ENCODE measurements around the gene GADD45G.

GADD45G gene

DNA sequence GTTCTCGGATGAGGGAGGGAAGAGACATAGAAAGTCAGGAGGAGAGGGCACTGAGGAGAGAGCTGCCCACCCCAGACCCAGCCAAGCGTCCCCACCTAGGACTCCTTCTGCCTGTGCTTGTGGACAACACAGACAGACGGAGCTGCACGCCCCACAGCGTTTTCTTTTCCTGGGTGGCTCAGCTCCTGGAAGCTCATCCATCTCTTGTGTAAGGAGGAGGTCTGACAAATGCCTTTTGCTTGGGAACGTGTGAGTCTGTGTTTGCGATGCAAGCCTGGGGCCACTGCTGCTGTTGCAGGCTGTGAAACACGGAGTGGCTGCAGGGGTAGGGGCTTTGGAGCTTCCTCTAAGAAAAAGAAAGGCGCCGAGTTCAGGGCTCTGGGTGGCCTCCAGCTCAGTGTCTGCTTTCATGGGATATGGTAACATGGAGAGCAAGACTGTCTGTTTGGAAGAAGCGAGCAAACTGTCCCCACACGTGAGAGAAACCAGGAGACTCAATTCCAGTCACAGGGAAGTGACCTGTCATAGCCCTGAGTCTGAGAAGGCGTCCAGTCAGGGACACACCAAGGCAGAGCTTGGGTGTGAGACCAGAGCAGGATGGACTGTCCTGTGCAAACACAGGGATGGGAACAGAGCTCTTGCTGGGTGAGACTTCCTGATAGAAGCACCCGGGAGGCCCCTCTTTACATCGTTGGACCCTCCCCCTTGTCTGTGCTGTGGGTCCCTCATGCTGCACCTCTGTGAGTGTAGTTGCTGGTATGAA, 42.7 kb downstream of the GADD45G start:
- in situ Hi-C loops (cut with HindIII; ENCODE audit: low sequenced_read_pairs): no loop called here

DNA sequence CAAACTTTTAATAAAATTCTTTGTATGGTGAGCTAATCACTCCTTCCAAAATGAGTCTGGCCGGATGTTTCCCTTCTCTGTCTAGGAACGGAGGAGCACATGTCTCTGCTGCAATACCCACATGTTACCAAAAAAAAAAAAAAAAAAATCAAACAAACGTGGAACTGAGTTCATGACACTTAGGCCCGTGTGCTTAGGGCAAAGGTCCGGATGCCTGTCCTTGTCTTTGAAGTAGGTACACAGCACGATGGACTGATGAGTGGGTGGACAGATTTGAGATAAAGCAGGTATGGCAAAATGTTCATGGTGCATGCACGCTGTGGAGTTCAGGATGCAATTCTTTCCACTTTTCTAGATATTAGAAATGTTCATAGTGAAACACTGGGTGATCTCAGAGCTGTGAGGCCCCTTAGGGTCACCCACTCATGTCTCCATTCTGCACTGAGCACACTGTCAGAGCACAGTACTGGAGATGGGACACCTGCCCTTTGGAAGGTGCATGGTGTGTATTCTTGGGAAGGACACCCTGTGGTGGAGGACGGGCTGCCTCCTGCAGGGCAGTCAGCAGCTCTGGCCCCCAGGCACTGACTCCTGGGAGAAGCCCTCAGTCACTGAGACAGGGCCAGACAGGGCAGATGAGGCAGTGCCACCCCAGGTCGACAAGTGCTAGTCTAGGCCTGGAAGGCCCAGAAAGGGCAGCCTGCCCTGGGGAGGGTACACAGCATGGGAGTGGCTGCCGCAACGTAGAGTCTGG, 43.6 kb downstream of the GADD45G start:
- in situ Hi-C loops (cut with HindIII; ENCODE audit: low sequenced_read_pairs): no loop called here

GRCh38 chr9:89649039-89649691, 44.4 kb downstream of the GADD45G start:
- in situ Hi-C loops (cut with HindIII; ENCODE audit: low sequenced_read_pairs): no loop called here

DNA sequence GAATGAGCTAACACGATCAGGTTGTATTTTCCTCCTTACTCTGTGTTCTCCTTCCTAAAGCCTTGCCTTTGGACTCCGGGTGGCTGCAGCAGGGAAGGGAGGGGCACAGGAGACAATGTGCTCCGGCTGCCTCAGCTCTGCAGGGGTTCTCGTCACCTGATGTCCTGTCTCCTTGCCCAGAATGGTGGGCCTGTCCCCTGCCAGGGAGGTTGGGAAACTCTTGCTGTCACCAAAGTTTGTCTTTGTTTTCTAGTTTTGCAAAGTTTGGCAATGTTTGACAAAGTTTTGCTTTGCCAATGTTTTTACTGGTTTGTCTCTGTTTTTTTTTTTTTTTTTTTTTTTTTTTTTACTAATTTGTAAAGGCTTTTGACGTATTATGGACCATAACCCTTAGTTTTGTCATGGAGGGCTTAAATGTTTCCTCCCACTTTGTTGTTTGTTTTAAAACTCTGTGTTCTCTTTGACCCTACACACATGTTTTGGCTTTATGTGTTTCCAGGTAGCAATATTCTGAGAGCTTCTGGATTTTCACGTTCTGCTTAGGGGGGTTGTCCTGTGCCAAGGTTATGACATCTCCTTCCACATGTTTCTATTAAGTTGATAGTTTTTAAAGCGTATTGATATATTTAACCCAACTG, 49.3 kb downstream of the GADD45G start:
- in situ Hi-C loops (cut with HindIII; ENCODE audit: low sequenced_read_pairs): no loop called here

- in situ Hi-C loops (cut with HindIII; ENCODE audit: low sequenced_read_pairs): no loop called here
Measured at GRCh38 chr9:89655056-89655989, 50.5 kb downstream of the GADD45G start.

All from endothelial cell of hepatic sinusoid (primary cell).